HG02588 (cell line): ENCODE data around the gene HKDC1.
"Not testable (repeated sequence)": the region's sequence is repeated elsewhere in the genome, so short reads cannot be mapped to it uniquely, and the experiment has no call there.

ENCODE experiments used
- ATAC-seq: cut with Tn5 transposase; IDR thresholded peaks from one replicate; pipeline ENCODE4 v1.9.1; 2021; ENCODE audit warnings: mild to moderate bottlenecking, moderate library complexity; ENCODE audit not compliant: unreplicated experiment

The HKDC1 gene

GRCh38 chr10:69220041-69220451, at the start of gene HKDC1:
Gene HKDC1, plus strand, starts transcription at chr10:69220332. Its CDS starts 104 bp downstream, at chr10:69220436.
- no peak for ATAC-seq

- no peak for ATAC-seq
Measured at GRCh38 chr10:69172241-69172982, 47.7 kb upstream of the HKDC1 start.

- not testable (repeated sequence) for ATAC-seq
Measured at GRCh38 chr10:69175326-69175725, 44.8 kb upstream of the HKDC1 start.

- no peak for ATAC-seq
Measured at GRCh38 chr10:69176823-69177222, 43.3 kb upstream of the HKDC1 start.

- ATAC-seq, result peak; percentile 34
Measured at GRCh38 chr10:69179089-69179742, 40.9 kb upstream of the HKDC1 start.

GRCh38 chr10:69179743-69180524, 40.2 kb upstream of the HKDC1 start, which contains the start of gene SUPV3L1:
Gene SUPV3L1, plus strand, starts transcription at chr10:69180234. Its CDS starts 58 bp downstream, at chr10:69180292.
- ATAC-seq, result peak; percentile 83

- no peak for ATAC-seq
Measured at GRCh38 chr10:69180525-69181204, 39.5 kb upstream of the HKDC1 start.

- no peak for ATAC-seq
Measured at GRCh38 chr10:69181433-69181832, 38.7 kb upstream of the HKDC1 start.

- no peak for ATAC-seq
Measured at GRCh38 chr10:69182005-69182404, 38.1 kb upstream of the HKDC1 start.

- no peak for ATAC-seq
Measured at GRCh38 chr10:69186524-69186923, 33.6 kb upstream of the HKDC1 start.

- no peak for ATAC-seq
Measured at GRCh38 chr10:69201045-69201444, 19.1 kb upstream of the HKDC1 start.

GRCh38 chr10:69202332-69202731, 17.8 kb upstream of the HKDC1 start:
- ATAC-seq, result no peak

- ATAC-seq, result no peak
Measured at GRCh38 chr10:69208761-69209160, 11.4 kb upstream of the HKDC1 start.

GRCh38 chr10:69209787-69210484, 10.2 kb upstream of the HKDC1 start:
- no peak for ATAC-seq

GRCh38 chr10:69211104-69211503, 9.0 kb upstream of the HKDC1 start:
- no peak for ATAC-seq

GRCh38 chr10:69211524-69211923, 8.6 kb upstream of the HKDC1 start:
- ATAC-seq, result no peak

GRCh38 chr10:69213591-69214311, 6.4 kb upstream of the HKDC1 start:
- ATAC-seq, result no peak

- no peak for ATAC-seq
Measured at GRCh38 chr10:69214666-69215131, 5.4 kb upstream of the HKDC1 start.

GRCh38 chr10:69215405-69216171, 4.5 kb upstream of the HKDC1 start:
- no peak for ATAC-seq
